GM19023 (cell line): ENCODE measurements around the gene FCGBP.
"Not testable (repeated sequence)": the region's sequence is repeated elsewhere in the genome, so short reads cannot be mapped to it uniquely, and the experiment has no call there.

Experiments
- ATAC-seq: cut with Tn5 transposase; IDR thresholded peaks from one replicate; pipeline ENCODE4 v1.9.1; 2021; ENCODE audit warnings: mild to moderate bottlenecking, moderate library complexity; ENCODE audit not compliant: unreplicated experiment

FCGBP gene

DNA sequence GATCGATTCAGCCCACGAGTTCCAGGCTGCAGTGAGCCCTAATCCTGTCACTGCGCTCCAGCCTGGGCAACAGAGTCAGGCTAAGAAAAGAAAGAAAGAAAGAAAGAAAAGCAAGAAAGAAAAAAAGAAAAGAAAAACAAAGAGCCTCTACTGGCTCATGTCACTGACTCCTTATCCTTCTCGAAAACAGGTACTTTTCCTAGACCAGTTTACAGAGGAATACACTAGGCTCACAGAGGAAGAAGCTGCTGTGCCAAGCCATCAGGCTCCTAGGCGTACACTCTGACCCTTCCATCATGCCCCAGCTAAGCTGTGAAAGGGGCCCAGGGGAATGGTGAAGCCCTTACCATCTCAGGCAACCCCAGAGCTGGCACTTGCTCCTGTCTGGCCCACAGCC, 41.9 kb downstream of the FCGBP start:
- not testable (repeated sequence) for ATAC-seq

DNA sequence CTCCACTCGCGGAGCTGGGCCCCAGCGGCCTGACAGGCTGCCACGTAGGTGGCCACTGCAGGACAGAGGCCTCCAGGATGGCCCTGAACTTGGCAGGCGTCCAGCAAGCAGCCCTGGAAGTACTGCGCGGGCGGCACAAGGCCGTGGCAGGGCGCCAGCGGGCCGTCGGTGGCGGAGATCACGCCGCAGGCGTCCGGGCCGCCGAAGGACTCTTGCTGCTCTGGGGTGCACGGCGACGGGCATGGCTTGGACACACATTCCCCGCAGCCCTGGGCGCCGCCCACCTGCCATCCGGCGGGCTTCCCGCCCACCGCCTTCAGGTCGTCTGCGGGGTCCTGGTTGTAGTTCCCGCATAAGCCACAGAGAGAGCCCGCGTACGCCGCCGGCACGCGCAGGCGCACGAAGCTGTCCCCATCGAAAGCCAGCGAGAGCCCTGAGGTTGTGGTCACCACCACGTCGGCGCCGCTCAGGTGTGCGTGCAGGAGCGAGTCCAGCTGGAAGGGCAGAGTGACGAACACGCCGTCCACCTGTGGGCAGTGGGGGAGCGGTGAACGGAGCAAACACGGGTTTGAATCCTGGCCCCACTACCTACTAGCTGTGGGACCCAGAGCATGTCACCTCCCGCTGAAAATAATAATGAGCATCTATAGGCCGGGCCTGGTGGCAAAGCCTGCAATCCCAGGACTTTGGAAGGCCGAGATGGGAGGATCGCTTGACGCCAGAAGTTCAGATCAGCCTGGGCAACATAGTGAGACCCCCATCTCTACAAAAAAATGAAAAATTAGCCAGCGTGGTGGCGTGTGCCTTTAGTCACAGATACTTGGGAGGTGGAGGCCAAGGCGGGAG, 42.6 kb downstream of the FCGBP start:
- not testable (repeated sequence) for ATAC-seq

- no peak for ATAC-seq
These were observed 43.5 kb downstream of the FCGBP start for GRCh38 chr19:39890755-39891551.

GRCh38 chr19:39889872-39890754, 44.3 kb downstream of the FCGBP start:
- not testable (repeated sequence) for ATAC-seq

- ATAC-seq = not testable (repeated sequence)
These were observed 46.9 kb downstream of the FCGBP start for GRCh38 chr19:39887456-39887951.

DNA sequence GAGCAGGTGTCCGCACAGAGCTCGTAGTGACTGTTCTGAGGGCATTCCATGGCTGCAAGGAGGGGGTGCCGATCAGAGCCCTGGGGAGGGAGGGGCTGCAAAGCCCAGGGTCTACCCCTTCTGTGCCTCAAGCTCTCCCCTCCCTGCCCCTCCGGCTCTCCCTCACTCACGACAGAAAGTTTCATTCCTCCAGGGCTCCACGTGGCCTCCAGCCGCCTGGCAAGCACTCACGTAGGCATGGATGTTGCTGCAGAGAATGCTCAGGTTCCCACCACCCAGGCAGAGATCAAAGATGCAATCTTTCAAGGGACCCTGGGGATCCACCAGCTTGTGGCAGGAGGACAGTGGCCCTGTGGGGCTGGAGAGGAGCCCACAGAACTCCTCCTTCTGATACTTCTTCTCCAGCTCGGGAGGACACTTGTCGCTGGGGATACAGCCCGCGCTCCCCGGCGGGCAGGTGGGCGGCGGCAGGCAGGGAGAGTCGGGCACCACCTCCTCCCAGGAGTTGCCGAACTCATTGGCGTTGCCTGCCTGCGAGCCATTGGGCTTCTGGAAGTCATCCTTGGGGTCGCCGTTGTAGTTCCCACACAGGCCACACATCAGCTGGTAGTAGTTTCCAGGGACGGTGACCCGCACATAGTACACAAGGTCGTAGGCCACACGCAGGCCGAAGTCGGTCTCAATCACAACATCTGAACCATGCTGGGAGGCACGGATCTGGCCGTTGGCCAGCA, 48.4 kb downstream of the FCGBP start:
- not testable (repeated sequence) for ATAC-seq

GRCh38 chr19:39884721-39885120, 49.7 kb downstream of the FCGBP start:
- not testable (repeated sequence) for ATAC-seq
